22Rv1 (cell line): ENCODE data around the gene AGAP3.
A peak's percentile ranks its signal among the peaks of the same experiment; 100 is the strongest.

Experiments
- H3K27ac ChIP-seq: fragments of 450-650 bp; 2 replicates; pipeline ENCODE4 v1.5.1; 2017
- ZFX ChIP-seq: fragments of 450-650 bp; IDR thresholded peaks from 2 replicates; pipeline ENCODE4 v1.6.1; 2017; ENCODE audit warnings: antibody characterized with exemption, borderline replicate concordance
- TF ChIP-seq, protein P1 (sequence below): fragments of 450-650 bp; IDR thresholded peaks from 2 replicates; pipeline ENCODE4 v1.5.1; 2017; ENCODE audit warnings: mild to moderate bottlenecking

AGAP3 gene

DNA sequence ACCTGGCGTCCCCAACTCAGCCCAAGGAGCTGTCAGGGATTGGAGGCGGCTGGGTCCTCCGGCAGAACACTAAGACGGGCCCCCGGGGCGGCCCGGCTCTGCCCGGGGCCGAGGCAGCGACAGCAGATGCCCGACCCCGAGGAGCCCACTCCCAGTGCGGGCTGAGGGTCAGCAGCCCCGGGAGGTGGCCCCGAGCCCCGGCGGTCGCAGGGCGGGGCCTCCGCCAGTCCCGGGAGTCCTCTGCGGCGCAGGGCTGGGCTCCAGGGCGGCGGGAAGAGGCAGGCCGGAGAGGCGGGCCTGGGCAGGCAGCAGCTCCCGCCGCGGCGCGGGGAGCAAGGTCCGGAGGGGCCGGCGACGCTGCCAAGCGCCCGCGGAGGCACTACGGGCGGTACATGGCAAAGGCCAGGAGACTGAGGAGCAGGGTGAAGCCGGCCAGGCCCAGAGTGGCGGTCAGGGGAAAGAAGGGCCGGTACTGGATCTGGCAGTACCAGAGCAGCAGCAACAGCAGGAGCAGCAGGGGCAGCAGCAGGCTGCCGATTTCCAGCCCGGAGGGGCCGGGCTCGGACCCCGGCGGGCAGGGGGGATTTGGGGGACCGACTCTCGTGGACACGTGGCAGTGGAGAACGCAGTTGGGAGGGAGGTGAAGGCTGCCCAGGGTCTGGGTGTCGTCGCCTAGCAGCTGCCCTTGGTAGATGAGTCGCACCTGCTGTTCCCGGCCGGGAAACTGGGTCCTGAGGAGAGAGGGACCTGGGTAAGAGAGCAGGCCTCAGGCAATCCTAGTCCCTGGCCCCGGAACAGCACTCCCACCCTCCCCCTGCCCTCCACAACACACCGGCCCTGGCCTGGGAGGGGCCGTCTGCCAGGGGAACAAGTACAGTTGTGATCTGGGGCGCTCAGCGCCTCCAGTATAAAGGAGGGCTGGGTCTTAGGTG lies 4.8 kb upstream of the AGAP3 start:
- no peak for TF ChIP-seq ZFX
- TF ChIP-seq, protein P1, sequence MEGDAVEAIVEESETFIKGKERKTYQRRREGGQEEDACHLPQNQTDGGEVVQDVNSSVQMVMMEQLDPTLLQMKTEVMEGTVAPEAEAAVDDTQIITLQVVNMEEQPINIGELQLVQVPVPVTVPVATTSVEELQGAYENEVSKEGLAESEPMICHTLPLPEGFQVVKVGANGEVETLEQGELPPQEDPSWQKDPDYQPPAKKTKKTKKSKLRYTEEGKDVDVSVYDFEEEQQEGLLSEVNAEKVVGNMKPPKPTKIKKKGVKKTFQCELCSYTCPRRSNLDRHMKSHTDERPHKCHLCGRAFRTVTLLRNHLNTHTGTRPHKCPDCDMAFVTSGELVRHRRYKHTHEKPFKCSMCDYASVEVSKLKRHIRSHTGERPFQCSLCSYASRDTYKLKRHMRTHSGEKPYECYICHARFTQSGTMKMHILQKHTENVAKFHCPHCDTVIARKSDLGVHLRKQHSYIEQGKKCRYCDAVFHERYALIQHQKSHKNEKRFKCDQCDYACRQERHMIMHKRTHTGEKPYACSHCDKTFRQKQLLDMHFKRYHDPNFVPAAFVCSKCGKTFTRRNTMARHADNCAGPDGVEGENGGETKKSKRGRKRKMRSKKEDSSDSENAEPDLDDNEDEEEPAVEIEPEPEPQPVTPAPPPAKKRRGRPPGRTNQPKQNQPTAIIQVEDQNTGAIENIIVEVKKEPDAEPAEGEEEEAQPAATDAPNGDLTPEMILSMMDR: no peak
- H3K27ac ChIP-seq: peak overlapping the region; percentile 100

DNA sequence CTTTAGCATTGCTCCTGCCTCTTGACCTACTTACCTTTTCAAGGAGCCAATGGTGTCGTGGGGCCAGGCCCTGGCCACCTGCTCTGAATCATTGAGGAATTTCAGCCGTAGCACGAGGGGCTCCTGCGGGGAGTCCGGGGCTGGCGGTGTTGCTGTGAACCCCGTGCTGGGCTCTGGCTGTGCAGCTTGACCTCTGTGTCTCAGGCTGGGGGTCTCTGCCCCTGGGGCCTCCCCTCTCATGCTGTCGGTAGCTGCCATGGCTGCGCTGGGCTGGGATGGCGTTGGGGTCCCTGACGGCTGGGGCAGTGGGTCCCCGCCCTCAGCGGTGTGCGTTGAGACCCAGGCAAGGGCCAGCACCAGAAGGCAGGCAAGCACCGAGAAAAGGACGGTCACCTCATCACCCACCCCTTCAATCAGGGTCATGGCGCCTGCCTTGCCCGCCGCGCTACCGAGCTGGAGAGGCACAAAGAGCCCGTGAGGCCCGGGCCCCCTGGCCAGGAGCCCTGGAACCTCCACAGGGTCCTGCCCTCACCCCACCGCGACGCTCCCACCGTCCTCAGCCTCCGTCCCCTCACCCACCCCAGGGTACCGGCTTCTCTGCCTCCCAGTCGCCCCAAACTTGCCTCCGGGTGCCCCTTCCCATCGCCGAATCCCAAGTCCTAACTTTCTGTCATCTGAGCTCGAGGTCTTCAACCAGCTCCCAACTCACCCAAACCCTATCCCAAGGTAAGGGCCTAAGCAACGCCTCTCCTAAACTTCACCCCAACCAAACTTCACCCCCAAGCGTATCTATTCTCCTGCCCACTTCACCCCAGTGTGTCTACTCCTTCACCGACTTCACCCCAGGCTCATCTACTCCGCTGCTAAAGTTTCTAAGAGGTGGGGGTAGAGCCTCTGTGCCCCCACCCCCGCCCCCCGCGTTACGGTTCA lies 3.9 kb upstream of the AGAP3 start:
- TF ChIP-seq, protein P1: no peak
- TF ChIP-seq ZFX: no peak

DNA sequence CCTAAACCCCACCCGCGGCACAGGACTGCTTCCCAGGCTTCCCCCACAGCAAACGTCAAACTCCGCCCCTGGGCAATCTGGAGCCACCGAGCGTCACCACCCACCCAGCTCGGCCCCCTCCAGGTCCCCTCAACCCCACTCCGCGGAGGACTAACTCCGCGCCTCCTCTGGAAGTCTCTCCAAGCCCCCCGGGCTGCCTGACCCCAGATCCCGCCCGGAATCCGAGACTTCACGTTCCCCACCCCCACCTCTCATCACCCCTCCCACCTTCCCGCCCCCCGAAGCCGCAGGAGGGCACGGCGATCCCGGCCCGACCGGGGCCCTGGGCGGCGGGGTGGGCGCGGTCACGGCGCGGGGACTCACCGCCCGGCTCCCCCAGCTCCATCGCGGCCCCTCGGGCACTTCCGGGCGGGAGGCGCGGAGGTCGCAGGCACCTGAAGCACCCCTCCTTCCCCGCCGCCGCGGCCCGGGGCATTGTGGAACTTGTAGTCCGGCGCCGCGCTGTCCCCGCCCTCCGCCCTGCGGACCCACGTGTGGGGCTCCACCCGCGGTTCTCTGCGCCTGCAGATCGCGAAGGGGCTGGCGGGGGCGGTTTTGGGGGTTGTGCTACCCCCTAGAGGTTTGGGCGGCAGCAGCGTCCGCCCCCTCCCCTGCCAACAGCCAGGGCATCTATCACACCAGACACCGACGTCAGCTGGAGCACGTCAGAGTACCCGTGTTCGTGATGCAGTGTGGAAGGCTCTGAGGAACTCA lies 3.0 kb upstream of the AGAP3 start, which contains the start of gene TMUB1:
TMUB1 (minus strand) TSS at position 423 of the 753 bp plus-strand sequence. CDS start 930 bp downstream, outside the sequence.
- TF ChIP-seq, protein P1: no peak
- no peak for TF ChIP-seq ZFX
- H3K27ac ChIP-seq: peak within 1 kb of the TSS; percentile 100

More for the DNA sequence above, 3.9 kb upstream of the AGAP3 start:
- peak overlapping the region; percentile 100 for H3K27ac ChIP-seq

DNA sequence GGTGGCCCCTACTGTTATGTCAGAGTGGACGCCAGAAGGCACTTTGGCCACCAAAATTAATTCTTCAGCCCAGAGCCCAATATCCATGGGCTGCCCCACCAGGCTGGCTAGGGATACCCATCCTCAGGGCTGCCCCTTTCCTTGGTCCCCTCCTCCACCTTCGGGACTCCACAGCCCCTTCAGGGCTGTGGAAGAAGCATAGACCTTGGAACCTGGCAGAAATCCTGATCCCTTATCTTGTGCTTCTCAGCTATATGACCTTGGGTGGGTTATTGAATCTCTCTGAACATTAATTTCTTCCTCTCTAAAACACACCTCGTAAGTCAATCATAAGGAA lies 2.5 kb upstream of the AGAP3 start:
- no peak for TF ChIP-seq ZFX
- TF ChIP-seq, protein P1: no peak
- H3K27ac ChIP-seq: peak overlapping the region; percentile 100

DNA sequence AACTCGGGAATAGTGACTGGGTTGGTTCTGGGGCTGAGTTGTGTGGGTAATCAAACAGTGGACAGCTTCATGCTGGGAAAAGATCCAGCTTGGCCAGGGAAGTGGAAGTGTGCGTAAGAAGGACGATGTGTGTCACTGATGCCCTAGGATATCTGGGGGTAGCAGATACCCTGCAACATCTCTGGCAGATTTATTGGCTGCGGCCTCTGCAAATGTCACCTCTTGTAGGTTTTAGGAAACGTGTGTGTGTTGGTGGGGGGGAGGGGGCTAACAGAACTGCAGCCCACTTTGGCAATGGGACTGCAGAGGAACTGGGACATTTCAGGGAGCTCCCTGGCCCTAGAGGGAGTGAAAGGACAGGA lies 965 bp upstream of the AGAP3 start:
- TF ChIP-seq ZFX: no peak
- TF ChIP-seq, protein P1: no peak
- peak overlapping the region; percentile 100 for H3K27ac ChIP-seq

DNA sequence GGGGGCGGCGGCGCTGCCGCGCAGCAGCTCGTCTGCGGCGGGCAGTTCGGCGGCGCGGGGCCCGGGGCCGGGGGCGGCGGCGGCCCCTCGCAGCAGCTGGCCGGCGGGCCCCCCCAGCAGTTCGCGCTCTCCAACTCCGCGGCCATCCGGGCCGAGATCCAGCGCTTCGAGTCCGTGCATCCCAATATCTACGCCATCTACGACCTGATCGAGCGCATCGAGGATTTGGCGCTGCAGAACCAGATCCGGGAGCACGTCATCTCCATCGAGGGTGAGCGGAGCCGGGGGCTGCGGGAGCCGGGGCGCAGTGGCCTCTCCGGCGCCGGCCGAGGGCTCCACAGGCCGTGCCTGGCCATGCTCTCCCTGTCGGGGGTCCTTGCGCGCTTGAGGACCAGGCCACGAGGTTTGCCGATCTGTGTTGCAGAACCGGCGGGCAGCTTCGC lies 548 bp downstream of the AGAP3 start:
- TF ChIP-seq ZFX: no peak
- TF ChIP-seq, protein P1: no peak
- H3K27ac ChIP-seq: peak overlapping the region; percentile 100
